Activated naive CD4-positive, alpha-beta T cell treated with anti-CD3 and anti-CD28 coated beads, Interleukin-2, amount 50 U/mL, for 16 hours (primary cell): ENCODE data around the gene IQCC.

Source experiments
- DNase-seq: peaks from one replicate; pipeline ENCODE4 v3.0.0-alpha.2; 2020

IQCC gene

GRCh38 chr1:32224285-32224684, 18.8 kb downstream of the IQCC start:
- no peak for DNase-seq

GRCh38 chr1:32228771-32229170, 23.3 kb downstream of the IQCC start:
- no peak for DNase-seq

GRCh38 chr1:32231843-32232432, 26.5 kb downstream of the IQCC start:
- no peak for DNase-seq

- no peak for DNase-seq
These were observed 27.3 kb downstream of the IQCC start for GRCh38 chr1:32232558-32233304.

GRCh38 chr1:32234792-32235191, 29.3 kb downstream of the IQCC start:
- DNase-seq = no peak

GRCh38 chr1:32239337-32239736, 33.9 kb downstream of the IQCC start:
- no peak for DNase-seq

- DNase-seq = no peak
These were observed 34.3 kb downstream of the IQCC start for GRCh38 chr1:32239790-32240139.

- DNase-seq = peak; percentile 53
These were observed 34.9 kb downstream of the IQCC start for GRCh38 chr1:32240140-32240951.

- DNase-seq = peak; percentile 44
These were observed 35.7 kb downstream of the IQCC start for GRCh38 chr1:32241001-32241763.

- DNase-seq = no peak
These were observed 36.9 kb downstream of the IQCC start for GRCh38 chr1:32242341-32242851.

GRCh38 chr1:32246888-32247273, 41.4 kb downstream of the IQCC start, which contains the start of gene FAM167B:
Gene FAM167B (plus strand): TSS chr1:32247222. CDS start chr1:32247422, 200 bp downstream.
- no peak for DNase-seq

GRCh38 chr1:32247452-32247851, 42.0 kb downstream of the IQCC start:
- no peak for DNase-seq

GRCh38 chr1:32247983-32248889, 42.8 kb downstream of the IQCC start:
- DNase-seq = peak; percentile 80

- DNase-seq = peak; percentile 74
These were observed 44.5 kb downstream of the IQCC start for GRCh38 chr1:32249831-32250525.

- DNase-seq = peak; percentile 69
These were observed 45.6 kb downstream of the IQCC start, which contains the start of gene LCK for GRCh38 chr1:32250893-32251716. Gene LCK (plus strand): TSS chr1:32251265. CDS start chr1:32274330, 23,065 bp downstream.

GRCh38 chr1:32255072-32256071, 49.9 kb downstream of the IQCC start:
- no peak for DNase-seq

- no peak for DNase-seq
These were observed 51.2 kb downstream of the IQCC start for GRCh38 chr1:32256473-32257226.

GRCh38 chr1:32257227-32257508, 51.7 kb downstream of the IQCC start:
- DNase-seq = no peak
